ENCODE results near the gene PSME1. TPM values are rescaled to one million over a fixed set of nuclear protein-coding genes. Genes with fewer than 3 reads are reported as not detected.

PSME1 gene
- total and polyA plus RNA-seq, 2 of the 4 experiments (the other 2 are of a cell fraction) = 42.8 to 106 TPM

DNA sequence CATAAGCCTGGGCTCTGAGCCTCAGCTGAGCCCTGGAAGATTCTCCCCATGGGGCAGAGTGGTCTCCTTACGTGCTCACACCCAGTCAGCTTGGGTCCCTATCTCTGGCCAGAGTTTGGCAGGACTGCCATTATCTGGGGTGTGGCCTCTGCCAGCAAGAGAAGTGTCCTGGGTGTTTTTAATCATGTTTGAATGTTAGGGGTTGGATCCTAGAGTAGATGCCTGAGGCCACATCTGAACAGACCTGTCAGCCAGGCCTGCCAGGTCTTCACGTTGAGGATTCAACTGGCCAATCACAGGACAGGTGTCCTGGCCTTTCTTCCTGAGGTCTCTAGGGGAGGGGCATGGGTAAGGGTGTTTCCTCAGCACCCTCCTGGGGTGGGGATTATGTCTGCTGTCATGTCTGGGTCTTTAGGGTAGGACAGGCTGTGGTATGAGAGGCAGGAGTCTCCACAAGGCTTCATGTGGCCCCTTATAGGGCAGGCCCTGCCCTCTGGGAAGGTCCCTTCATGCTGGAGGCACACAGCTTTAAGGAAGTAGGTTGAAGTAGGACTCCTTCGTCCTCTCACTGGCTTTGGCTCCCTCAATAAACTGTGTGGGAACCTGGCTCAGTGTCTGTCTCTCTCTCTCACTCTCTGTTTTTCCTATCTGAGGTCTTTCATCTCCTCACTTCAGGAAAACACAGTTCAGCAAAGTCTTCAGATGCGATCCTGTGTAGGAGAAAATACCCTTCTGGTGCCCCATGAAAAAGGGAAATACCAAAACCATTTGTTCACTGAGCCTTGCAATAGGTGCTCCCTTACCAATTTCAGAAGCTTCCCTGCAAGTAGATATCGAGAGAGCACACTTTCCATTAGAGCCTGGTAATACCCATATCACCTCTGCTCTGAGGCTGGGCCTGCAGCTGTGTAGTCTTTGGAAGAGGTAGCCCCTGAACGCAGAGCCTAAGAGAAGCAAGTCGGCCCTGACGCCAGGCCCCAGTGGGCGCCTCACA is 12.3 kb upstream of the PSME1 start:
- H4K5ac ChIP-seq (ENCODE audit: low read depth, low read length) = no peak overlapping the region
- H2BK5ac ChIP-seq (ENCODE audit: low read depth, low read length, poor library complexity, severe bottlenecking) = no peak overlapping the region
- ATAC-seq (ENCODE audit: low read depth) (no peak), DNase-seq (no peak)
- no peak overlapping the region for H2BK120ac ChIP-seq (ENCODE audit: low read depth, low read length)
- H3K27me3 ChIP-seq (ENCODE audit: control insufficient read depth, insufficient read depth, low read length) = no peaks in the 10 kb centered on the region
- no peak overlapping the region for H3K4me2 ChIP-seq (ENCODE audit: low read depth, low read length)
- no CpG with 5 or more reads among the region's 9 CpGs for WGBS, 2 experiments (ENCODE audit: extremely low coverage in 2 of 2, insufficient read length in 1 of 2)
- ChIA-PET CTCF (no interaction called here), POLR2A (ENCODE audit: unreplicated experiment) (no interaction called here)
- in situ Hi-C loops (cut with MboI; ENCODE audit: low sequenced_read_pairs) (no loop called here), intact Hi-C loops (cut with micrococcal nuclease) (no loop called here), dilution Hi-C loops (cut with HindIII; ENCODE audit: low sequenced_read_pairs, unreplicated experiment) (no loop called here)
- H3K56ac ChIP-seq (ENCODE audit: extremely low read depth, insufficient read depth, low read length) = no peak overlapping the region
- no peaks in the 10 kb centered on the region for H3K4me1 ChIP-seq (ENCODE audit: control insufficient read depth, insufficient read depth, low read length)
- no peak overlapping the region for H2AFZ ChIP-seq (replicated peaks; ENCODE audit: low read length, poor library complexity)
- H2BK15ac ChIP-seq (ENCODE audit: low read depth, low read length) = no peak overlapping the region
- no peak overlapping the region for H2BK20ac ChIP-seq (ENCODE audit: low read depth, low read length)
- no peak overlapping the region for H3K9ac ChIP-seq (ENCODE audit: low read depth, low read length)
- no peak overlapping the region for H2AK5ac ChIP-seq (ENCODE audit: low read depth, low read length)
- TF ChIP-seq, protein P1, sequence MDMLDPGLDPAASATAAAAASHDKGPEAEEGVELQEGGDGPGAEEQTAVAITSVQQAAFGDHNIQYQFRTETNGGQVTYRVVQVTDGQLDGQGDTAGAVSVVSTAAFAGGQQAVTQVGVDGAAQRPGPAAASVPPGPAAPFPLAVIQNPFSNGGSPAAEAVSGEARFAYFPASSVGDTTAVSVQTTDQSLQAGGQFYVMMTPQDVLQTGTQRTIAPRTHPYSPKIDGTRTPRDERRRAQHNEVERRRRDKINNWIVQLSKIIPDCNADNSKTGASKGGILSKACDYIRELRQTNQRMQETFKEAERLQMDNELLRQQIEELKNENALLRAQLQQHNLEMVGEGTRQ (IDR thresholded peaks at IDR 0.05; ENCODE audit: low read depth, low read length) = no peak
- no peak for TF ChIP-seq MAFK (IDR thresholded peaks at IDR 0.05; ENCODE audit: low read depth, low read length)
- TF ChIP-seq SMC3 (IDR thresholded peaks at IDR 0.05; ENCODE audit: low read depth, low read length) = no peak
- TF ChIP-seq POLR2A (IDR thresholded peaks at IDR 0.05; ENCODE audit: low read depth, low read length) = no peak
- TF ChIP-seq BHLHE40 (IDR thresholded peaks at IDR 0.05; ENCODE audit: low read depth, low read length) = no peak
- TF ChIP-seq RCOR1 (IDR thresholded peaks at IDR 0.05; ENCODE audit: insufficient replicate concordance, low read length) = no peak
- TF ChIP-seq, protein P2, sequence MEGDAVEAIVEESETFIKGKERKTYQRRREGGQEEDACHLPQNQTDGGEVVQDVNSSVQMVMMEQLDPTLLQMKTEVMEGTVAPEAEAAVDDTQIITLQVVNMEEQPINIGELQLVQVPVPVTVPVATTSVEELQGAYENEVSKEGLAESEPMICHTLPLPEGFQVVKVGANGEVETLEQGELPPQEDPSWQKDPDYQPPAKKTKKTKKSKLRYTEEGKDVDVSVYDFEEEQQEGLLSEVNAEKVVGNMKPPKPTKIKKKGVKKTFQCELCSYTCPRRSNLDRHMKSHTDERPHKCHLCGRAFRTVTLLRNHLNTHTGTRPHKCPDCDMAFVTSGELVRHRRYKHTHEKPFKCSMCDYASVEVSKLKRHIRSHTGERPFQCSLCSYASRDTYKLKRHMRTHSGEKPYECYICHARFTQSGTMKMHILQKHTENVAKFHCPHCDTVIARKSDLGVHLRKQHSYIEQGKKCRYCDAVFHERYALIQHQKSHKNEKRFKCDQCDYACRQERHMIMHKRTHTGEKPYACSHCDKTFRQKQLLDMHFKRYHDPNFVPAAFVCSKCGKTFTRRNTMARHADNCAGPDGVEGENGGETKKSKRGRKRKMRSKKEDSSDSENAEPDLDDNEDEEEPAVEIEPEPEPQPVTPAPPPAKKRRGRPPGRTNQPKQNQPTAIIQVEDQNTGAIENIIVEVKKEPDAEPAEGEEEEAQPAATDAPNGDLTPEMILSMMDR (conservative IDR thresholded peaks at IDR 0.05; ENCODE audit: low read depth, low read length) = no peak
- TF ChIP-seq, protein P3, sequence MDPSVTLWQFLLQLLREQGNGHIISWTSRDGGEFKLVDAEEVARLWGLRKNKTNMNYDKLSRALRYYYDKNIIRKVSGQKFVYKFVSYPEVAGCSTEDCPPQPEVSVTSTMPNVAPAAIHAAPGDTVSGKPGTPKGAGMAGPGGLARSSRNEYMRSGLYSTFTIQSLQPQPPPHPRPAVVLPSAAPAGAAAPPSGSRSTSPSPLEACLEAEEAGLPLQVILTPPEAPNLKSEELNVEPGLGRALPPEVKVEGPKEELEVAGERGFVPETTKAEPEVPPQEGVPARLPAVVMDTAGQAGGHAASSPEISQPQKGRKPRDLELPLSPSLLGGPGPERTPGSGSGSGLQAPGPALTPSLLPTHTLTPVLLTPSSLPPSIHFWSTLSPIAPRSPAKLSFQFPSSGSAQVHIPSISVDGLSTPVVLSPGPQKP (IDR thresholded peaks at IDR 0.05; ENCODE audit: borderline replicate concordance, low read depth, low read length) = no peak
- TF ChIP-seq FOS (IDR thresholded peaks at IDR 0.05; ENCODE audit: low read depth, low read length) = no peak
- no peak for TF ChIP-seq CEBPB (IDR thresholded peaks at IDR 0.05; ENCODE audit: low read depth, low read length)
- H3K14ac ChIP-seq (replicated peaks; ENCODE audit: low read depth, low read length) = no peak overlapping the region
- no peak overlapping the region for H3K23ac ChIP-seq (ENCODE audit: low read depth, low read length)
- BruUV-seq (replicated peaks) = no TSS peak
- no peaks in the 10 kb centered on the region for H4K20me1 ChIP-seq (ENCODE audit: insufficient read depth, low read length)
- H3K9me1 ChIP-seq (ENCODE audit: insufficient read depth, low read length) = no peaks in the 10 kb centered on the region
- no peak overlapping the region for H4K8ac ChIP-seq (ENCODE audit: low read depth in 2 of 2, low read length in 2 of 2)
- no peak overlapping the region for H3K4ac ChIP-seq (ENCODE audit: low read depth, low read length)
- H4K91ac ChIP-seq (ENCODE audit: insufficient read depth, low read depth, low read length) = no peak overlapping the region
- no peak overlapping the region for H2AK9ac ChIP-seq (replicated peaks; ENCODE audit: low read depth, low read length, poor library complexity)
- H3K4me3 ChIP-seq (ENCODE audit: insufficient read depth, low read depth, low read length) = no peak overlapping the region
- no peaks in the 10 kb centered on the region for H3K9me3 ChIP-seq (ENCODE audit: control insufficient read depth, insufficient read depth, low read length)
- no peak overlapping the region for H3K27ac ChIP-seq (ENCODE audit: insufficient read depth, low read length)
- H3K79me1 ChIP-seq (ENCODE audit: low read depth in 1 of 2, low read length in 2 of 2) = no peaks in the 10 kb centered on the region
- peaks cover 31% of the 10 kb centered on the region for H3K36me3 ChIP-seq (ENCODE audit: control insufficient read depth, insufficient read depth, low read length)
- no peak overlapping the region for H3K18ac ChIP-seq (ENCODE audit: low read depth, low read length)

All from IMR-90 (cell line).